Inflammatory macrophage treated with lipopolysaccharide for 1 hour (primary cell): ENCODE data around the gene AJAP1.

Source experiments
- DNase-seq, 2 donors: peaks; one replicate each; pipeline ENCODE4 v3.0.0-alpha.2; 2020 to 2022

The AJAP1 gene

GRCh38 chr1:4684136-4684535, 29.7 kb downstream of the AJAP1 start:
- no peak for DNase-seq

DNA sequence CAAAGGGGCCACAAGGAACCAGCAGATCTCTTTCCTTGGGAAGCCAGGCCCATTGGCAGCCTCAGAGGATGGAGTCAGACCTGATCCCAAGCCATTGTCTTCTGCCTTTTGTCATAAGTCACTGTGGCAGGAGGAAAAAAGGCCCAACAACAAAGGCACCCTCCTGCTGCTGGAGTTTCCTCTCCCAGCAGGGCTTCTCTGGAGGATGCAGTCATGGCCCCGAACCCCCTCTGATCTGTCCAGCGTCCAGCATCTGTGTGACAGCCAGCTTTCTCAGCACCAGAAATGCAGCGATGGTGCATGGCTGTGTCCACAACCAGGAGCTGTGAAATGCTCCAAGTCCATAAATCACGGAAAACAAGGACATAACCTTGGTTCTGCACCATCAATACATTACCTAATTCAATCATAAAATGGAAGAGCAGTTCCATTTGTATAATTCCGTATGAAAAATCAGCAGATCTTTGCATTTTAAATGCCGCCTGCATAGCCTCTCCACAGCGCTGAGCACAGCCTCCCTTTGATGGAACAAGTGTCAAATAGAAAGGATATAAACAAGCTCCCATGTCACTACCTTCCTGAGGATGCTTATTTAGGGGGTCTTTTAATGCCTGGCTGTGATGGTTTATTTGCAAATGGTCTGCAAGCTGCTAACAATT, 30.6 kb downstream of the AJAP1 start:
- DNase-seq: no peak

DNA sequence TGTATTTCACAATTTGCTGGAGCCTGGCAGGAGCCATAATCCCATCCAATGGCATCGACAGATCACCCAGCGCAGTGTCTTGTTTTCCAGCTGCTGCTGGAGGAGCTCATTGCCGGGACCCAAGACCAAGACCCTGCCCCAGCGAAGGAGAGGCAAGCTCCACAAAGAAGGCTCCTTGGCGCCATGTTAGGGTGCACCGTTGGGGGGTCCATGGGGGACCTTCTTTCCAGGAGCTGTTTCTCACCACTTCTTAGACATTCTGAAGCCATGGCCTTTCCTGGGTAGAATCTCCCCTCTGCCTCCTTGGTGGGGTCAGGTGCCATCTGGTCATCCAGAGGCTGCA, 31.1 kb downstream of the AJAP1 start:
- no peak for DNase-seq

GRCh38 chr1:4687943-4688342, 33.5 kb downstream of the AJAP1 start:
- DNase-seq: no peak

DNA sequence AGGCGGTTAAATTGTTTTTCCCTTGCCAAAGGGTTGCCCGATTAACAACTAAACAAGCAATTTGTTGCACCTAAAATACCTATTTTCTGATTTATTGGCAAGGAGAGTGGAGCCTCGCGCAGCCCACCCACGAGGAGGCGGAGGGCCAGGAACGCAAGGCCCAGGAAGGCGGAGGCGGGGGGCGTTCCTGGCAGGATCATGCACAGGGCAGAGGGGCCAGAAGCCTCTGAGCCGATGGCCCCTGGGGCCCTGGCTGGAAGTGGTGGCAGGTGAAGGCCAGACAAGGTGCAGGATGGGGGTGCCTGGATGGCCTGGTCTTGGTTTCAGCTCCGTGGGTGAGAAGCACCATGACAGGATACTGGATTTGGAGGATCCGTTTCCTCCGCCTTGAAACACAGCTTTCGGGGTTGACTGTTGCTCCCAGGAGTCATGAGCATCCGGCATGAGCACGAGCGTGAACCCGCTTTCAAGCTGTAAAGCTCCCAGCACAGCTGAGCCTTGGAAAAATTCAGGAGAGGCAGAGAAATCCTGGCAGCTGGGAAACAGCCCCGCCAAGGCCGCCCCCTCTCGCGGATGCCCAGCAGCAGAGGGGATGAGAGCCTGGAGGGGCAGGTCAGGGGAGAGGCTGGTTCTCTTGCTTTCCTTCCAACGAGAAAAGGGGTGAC, 35.0 kb downstream of the AJAP1 start:
- no peak for DNase-seq

DNA sequence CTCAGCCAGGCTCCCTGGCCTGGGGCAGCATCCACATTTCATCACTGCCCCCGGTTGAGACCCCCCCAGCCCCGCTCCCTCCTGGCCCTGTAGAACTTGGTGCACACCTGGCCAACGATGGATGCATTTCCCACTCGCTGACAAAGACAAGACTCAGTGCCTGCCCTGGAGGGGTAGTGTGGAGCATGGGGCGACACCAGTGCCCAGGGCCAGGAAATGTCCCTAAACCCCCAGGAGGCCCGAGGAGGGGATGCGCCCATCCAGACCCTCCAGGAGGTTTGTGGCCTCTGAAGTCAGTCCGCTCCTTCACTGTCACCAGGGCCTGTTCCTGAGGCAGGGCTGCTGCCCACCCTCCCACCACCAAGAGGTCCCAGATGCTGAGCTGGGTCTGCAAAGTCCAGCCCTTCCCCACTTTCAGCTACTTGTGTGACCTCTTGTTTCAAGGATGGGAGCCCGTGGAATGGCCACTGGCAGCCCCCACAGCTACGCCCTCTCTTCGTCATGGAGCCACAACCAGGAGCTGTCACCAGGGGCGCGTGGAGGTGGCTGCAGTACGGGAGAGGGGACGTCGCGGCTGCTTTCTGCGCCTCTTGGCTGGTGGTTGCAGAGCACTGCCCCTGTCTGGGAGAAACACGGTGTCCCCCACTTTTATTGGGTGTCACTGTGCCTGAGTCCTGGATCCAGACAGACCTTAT, 35.7 kb downstream of the AJAP1 start:
- no peak for DNase-seq

DNA sequence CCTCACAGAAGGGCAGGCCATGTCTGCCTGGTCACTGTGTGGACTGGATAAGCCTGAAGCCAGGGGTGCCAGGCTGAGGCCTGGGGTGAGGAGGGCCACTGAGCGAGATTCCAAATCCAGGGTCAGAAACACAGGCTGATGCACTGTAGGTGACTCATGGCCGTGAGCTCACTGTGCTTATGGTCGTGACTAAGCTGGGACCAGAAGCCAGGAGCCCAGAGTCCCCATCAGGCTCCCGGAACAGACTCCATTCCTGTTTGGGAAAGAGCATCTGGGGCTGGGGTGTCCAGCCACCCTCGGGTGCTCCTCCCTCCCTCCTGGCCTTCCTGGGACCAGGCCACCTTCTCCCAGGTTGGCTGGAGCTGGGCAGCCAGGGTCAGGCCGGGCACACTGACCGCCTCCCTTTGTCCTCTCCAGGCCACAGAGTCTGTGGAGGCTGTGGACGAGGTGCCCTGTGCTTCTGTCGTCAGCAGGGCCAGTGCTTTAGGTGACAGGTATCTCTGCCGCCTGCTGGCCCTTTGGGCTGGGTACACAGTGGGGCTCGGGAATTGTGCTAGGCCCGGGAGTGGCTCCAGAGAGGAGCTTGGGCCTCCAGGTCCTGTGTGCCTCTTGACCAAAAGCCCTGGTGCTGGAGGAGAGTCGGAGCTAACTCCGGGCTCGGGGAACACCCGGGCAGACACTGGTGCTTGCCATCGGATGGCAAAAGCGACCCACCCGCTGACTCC, 36.7 kb downstream of the AJAP1 start:
- no peak for DNase-seq

DNA sequence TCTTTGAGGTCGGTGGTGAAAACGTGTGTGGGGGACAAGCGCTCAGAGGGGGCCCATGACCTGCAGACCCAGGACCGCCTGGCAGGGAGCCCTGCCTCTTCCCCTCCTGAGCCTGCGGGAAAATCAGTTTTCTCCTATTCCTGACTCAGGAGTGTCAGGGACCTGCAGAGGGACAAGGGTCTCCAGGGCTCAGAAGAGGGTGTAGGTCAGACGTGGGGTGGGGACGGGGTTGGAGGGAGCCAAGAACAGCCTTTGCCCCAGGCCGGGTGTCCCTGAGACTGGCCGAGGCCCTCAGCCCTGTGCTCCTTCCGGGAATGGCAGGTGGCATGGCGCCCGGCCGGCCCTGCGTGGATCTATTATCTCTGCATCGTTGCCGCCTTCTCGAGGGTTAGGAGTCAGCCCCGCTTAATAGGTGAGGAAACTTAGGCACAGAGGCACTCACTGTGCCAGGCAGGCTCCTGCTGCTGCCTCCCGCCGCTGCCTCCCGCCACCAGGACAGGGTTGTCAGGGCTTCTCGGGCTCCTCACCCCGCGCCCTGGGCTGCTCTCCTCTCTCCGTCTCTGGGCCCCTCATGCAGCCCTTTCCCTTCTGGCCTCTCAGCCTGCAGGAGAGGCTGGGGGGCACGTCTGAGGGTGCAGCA, 37.5 kb downstream of the AJAP1 start:
- no peak for DNase-seq

DNA sequence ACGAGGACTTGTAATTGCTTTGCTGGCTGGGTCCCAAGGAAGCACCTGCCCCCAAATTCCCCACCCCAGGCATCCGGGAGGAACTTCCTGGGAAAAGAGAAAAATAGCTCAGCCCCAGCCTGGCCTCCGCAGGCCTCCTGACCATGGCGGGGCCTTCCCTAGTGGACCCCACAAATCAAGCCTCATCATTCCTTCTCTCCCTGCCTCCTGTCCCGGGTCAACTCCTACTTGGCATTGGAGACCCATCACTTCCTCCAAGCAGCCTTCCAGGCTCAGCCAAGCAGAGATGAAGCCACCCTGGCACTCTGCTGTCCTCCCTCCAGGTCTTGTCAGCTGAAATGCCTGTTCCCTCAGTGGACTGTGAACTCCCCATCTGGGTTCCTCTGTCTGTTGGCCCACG, 38.0 kb downstream of the AJAP1 start:
- DNase-seq: no peak

DNA sequence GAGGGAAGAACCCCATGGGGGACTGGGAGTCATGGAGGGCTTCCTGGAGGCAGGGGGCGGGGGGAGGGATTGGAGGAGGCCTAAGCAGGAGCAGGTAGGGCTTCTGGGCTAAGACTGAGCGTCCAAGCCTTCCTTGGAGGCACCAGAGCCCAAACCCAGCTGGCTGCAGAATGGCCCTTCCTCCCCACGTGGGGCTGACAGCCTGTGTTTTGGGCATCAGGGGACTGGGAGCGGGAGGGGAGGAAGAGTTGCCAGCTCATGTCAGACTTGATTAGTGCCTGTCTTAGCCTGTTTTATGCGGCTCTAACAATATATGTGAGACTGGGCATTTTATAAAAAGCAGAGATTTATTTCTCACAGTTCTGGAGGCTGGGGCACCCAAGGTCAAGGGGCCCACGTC, 38.9 kb downstream of the AJAP1 start:
- DNase-seq: no peak

- no peak for DNase-seq
These were observed 39.5 kb downstream of the AJAP1 start for GRCh38 chr1:4693891-4694290.

DNA sequence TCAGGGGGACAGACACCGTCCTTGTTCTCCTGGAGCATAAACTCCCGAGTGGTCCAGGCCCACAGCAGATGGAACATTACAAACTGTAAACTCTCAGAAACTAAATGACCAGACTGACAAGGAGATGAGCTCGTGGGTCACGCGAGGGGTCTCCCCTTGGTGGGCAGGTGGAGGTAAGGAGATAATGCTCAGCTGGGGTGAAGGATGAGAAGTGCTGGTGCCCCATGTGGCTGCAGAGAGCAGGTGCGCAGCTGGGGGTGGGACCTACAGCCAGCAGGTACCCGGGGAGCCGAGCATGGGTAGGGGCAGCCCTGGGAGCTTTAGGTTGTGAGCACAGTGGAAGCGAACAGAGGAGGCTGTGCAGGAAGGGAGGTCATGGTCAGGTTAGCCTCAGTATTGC, 40.1 kb downstream of the AJAP1 start:
- DNase-seq: no peak

GRCh38 chr1:4695241-4695640, 40.8 kb downstream of the AJAP1 start:
- DNase-seq: no peak

GRCh38 chr1:4696161-4696745, 41.8 kb downstream of the AJAP1 start:
- no peak for DNase-seq

GRCh38 chr1:4696753-4697152, 42.3 kb downstream of the AJAP1 start:
- DNase-seq: no peak

DNA sequence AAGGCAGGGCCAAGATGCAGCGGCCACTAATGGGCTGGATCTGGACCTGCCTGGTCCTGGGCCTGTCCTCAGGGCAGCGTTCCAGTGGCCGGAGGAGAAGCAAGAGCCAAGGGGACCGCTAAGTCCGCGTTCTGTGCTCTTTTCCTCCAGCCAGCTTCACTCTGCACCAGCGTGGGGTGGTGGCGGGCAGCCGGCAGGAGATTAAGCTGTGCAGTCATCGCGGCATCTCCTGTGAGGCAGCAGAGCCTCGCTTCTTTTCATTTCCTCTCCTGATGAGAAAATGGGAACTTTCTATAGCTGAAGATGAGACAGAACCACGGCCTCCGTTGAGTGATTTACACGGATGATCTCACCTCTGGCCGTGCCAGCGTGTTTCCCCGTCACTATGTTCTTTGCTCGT, 43.4 kb downstream of the AJAP1 start:
- DNase-seq: no peak

- DNase-seq: no peak
These were observed 44.5 kb downstream of the AJAP1 start for GRCh38 chr1:4698911-4699310.

DNA sequence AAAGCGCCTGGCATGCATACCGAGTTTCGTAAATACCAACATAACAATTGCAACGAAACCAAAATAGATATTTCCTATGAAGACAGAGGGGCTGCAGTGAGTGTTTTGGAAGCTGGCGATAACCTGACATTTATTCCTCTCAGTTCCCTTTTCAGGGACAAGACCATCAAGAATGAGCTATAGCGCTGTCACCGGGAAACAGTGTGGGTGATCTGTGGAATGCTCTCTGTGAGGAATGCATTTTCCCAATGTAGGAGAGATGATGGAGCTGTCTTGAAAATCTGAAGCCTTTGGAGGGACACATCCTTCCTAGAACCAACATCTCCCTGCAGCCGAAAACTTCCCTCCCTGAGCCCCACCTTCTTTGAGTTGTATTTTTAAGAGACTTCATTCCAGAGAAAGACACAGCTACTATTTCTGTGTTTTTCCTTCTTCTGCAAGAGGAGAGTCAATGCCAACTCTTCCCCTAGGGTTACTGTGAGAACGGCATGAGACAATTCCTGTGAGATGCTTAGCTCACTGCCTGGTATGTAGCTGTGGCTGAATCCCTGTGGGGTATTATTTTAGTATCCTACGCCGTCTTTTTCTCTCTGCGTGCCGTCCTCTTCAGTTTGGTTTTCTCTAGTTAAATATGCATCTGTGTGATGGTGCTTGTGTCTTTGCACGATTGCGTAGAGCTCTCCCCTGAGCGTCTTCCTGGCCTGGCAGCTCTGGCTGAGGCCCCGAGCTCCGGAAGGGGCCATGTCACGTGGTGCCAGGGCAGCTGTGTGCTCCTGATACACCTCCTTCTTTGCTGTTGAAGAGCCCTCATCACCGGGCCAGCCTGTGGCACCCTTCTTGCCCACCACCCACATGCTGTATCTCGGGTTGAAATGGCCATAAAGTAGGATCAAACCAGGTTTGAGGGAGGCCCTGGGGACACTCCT, 45.2 kb downstream of the AJAP1 start:
- DNase-seq: no peak

DNA sequence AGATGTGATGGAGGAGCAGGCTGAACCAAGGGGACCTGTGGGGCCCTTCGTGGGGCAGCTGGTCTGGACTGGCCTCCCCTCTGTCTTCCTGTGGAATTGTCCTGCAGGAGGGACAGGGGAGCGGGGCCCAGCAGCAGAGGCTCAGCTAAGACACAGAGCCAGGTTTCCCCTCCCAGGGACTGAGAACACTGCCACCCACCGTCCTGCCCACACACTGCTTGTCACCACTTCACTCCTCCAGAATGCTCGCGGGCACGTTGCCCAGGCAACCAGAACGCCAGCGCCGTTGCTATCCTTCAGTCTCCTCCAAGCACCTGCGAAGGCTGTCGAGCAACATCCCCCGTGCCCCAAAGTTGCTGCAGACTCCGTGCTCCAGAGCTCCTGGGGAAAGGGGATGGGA, 46.4 kb downstream of the AJAP1 start:
- no peak for DNase-seq

- DNase-seq: no peak
These were observed 46.9 kb downstream of the AJAP1 start for GRCh38 chr1:4701276-4701675.

GRCh38 chr1:4702464-4702863, 48.1 kb downstream of the AJAP1 start:
- DNase-seq: no peak

- no peak for DNase-seq
These were observed 48.5 kb downstream of the AJAP1 start for GRCh38 chr1:4702932-4703331.
